ENCODE data around the gene FBXW4. TPM values are rescaled to one million over a fixed set of nuclear protein-coding genes. Genes with fewer than 3 reads are reported as not detected.
A peak's percentile ranks its signal among the peaks of the same experiment; 100 is the strongest.
"Not testable (repeated sequence)": the region's sequence is repeated elsewhere in the genome, so short reads cannot be mapped to it uniquely, and the experiment has no call there.

FBXW4 gene
- polyA plus RNA-seq, 2 of the 4 experiments (the other 2 are of a cell fraction), result 24.0 to 41.1 TPM

DNA sequence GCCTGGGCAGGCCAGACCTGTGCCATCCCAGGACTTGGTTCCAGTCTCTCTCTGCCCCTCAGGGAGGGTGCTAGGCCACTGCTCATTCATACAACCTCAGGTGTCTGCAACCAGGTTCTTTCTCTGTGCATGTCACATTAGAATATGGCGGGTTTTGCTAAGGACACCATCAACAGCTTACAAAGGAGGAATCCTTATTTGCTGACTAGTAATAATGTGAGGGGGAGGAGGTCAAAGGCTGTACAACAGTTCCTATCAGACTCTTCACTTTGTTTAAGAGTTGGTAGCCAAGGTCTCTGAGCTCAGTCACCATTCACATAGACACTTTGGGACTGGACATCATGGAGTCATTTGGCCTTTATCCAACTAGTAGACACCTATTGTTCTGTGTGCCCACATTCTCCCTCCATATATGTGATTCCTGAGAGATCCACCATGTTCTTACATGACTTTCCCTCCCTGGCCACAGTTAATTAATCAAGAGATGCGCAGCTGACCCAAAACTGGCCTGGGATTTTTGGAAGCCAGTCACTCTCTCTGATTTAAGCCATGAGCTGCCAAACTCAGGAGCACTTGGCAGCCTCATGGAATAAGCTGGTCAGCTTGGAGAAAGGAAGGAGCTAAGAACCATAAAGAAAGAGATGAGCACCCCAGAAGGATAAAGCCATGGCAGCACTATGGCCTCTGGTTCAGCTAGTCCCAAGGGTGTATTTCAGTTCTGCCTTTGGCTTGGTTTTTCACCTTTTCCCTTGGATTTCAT, 55.6 kb downstream of the FBXW4 start:
- CTCF ChIA-PET, result interaction anchor here (1.2 to 1.6 kb wide), 4 partner anchors 18 to 141 kb away, joined by 3 to 4 read pairs (median 3); no protein-coding TSS in a partner anchor
- H3K9me3 ChIP-seq, result no peaks in the 10 kb centered on the region
- no peaks in the 10 kb centered on the region for H3K4me1 ChIP-seq
- no peak overlapping the region for H3K27ac ChIP-seq
- DNase-seq (ENCODE audit: low read depth in 1 of 2, low spot score in 1 of 2), result no peak
- POLR2A ChIA-PET, result no interaction called here
- 88% methylated on average over 2 of the region's 2 CpGs for WGBS (ENCODE audit: missing lambda C conversion rate)
- no peak overlapping the region for H3K4me2 ChIP-seq
- ATAC-seq, result no peak
- no peak for FAIRE-seq
- TF ChIP-seq MAFK (IDR thresholded peaks at IDR 0.05; ENCODE audit: partially characterized antibody) (peak; percentile 58), NR3C1 (IDR thresholded peaks at IDR 0.05) (no peak)
- H3K4me3 ChIP-seq, result no peak overlapping the region

DNA sequence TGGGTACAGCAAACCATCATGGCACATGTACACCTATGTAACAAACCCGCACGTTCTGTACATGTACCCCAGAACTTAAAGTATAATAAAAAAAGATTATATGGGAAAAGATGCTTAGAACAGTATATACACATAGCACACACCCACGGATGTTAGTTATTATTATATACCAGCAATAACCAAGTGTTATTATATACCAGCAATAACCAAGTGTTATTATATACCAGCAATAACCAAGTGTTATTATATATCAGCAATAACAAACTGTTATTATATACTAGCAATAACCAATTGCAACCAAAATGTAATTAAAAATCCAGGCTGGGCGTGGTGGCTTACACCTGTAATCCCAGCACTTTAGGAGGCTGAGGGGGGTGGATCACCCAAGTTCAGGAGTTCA, 61.5 kb downstream of the FBXW4 start:
- ATAC-seq; H3K4me1 ChIP-seq; FAIRE-seq; DNase-seq (ENCODE audit: low read depth in 1 of 2, low spot score in 1 of 2); POLR2A ChIA-PET; H3K4me3 ChIP-seq; H3K9me3 ChIP-seq; H3K27ac ChIP-seq; H3K4me2 ChIP-seq: not testable (repeated sequence)
- 91% methylated on average over 4 of the region's 4 CpGs for WGBS (ENCODE audit: missing lambda C conversion rate)
- CTCF ChIA-PET, result interaction anchor here (1.6 kb wide), 1 partner anchor 420 kb away, joined by 3 read pairs; no protein-coding TSS in a partner anchor

DNA sequence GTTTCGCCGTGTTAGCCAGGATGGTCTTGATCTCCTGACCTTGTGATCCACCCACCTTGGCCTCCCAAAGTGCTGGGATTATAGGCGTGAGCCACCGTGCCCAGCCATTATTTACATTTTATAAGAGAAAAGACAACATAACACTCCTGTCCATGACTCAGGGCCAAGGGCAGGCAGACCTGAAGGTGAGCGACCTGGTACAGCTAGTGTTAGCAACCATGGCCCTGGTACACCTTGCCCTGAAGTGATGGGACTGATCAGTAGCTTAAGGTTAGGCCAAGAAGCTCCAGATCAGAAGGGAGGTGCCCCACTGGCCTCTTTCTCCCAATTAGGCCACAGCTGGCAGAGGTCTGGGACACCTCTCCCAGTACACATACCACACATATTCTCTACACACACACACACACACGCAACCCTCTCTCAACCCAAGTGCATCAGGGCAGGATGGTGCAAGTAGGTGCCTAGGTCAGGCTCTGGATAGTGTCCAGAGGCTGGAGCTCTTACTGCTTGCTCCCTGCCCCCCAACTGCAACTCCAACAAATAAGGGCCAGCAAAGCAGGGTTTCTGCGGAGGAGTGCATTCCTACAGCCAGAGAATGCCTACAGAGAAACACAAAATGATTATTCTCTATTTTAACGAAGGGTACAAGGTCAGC, 63.0 kb downstream of the FBXW4 start:
- Histone ChIP-seq H3K9me3 (no peaks in the 10 kb centered on the region), H3K4me2 (no peak overlapping the region), H3K4me1 (no peaks in the 10 kb centered on the region), H3K27ac (no peak overlapping the region), H3K4me3 (no peak overlapping the region)
- FAIRE-seq (no peak), ATAC-seq (no peak), DNase-seq (ENCODE audit: low read depth in 1 of 2, low spot score in 1 of 2) (no peak)
- CTCF ChIA-PET, result interaction anchor here (1.1 to 1.6 kb wide), 3 partner anchors 9 to 419 kb away, joined by 3 read pairs; no protein-coding TSS in a partner anchor
- TF ChIP-seq, protein P1, sequence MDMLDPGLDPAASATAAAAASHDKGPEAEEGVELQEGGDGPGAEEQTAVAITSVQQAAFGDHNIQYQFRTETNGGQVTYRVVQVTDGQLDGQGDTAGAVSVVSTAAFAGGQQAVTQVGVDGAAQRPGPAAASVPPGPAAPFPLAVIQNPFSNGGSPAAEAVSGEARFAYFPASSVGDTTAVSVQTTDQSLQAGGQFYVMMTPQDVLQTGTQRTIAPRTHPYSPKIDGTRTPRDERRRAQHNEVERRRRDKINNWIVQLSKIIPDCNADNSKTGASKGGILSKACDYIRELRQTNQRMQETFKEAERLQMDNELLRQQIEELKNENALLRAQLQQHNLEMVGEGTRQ (IDR thresholded peaks at IDR 0.05), result no peak
- TF ChIP-seq ZNF302 (CRISPR knock-in tag; IDR thresholded peaks at IDR 0.05) (no peak), TFCP2L1 (CRISPR knock-in tag; IDR thresholded peaks at IDR 0.05) (no peak), HOXB5 (CRISPR knock-in tag; IDR thresholded peaks at IDR 0.05) (no peak), FOXS1 (CRISPR knock-in tag; IDR thresholded peaks at IDR 0.05) (no peak), ZC3H11A (IDR thresholded peaks at IDR 0.05) (no peak), FOSB (CRISPR knock-in tag; IDR thresholded peaks at IDR 0.05) (no peak)
- TF ChIP-seq, protein P2, sequence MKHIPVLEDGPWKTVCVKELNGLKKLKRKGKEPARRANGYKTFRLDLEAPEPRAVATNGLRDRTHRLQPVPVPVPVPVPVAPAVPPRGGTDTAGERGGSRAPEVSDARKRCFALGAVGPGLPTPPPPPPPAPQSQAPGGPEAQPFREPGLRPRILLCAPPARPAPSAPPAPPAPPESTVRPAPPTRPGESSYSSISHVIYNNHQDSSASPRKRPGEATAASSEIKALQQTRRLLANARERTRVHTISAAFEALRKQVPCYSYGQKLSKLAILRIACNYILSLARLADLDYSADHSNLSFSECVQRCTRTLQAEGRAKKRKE (CRISPR knock-in tag; IDR thresholded peaks at IDR 0.05; ENCODE audit: low read depth), result no peak
- WGBS (ENCODE audit: missing lambda C conversion rate), result 87% methylated on average over 8 of the region's 8 CpGs
- POLR2A ChIA-PET, result no interaction called here

DNA sequence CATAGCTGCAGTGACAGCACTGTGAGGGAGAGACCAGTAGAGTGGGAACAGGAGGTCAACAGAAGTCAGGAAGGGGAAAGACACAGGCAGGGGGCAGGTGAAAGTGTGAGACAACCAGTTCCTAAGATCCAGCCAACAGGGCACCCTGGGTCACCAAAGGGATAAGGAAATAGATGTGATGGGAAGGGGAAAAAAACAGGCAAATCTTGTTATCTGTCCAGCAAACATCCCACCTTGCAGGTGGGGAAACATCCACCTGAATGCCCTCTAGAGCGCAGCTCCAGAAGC, 64.4 kb downstream of the FBXW4 start:
- no peak overlapping the region for H3K27ac ChIP-seq
- 91% methylated on average over 1 of the region's 1 CpG for WGBS (ENCODE audit: missing lambda C conversion rate)
- FAIRE-seq (no peak), ATAC-seq (no peak), DNase-seq (ENCODE audit: low read depth in 1 of 2, low spot score in 1 of 2) (no peak)
- H3K9me3 ChIP-seq, result no peaks in the 10 kb centered on the region
- H3K4me2 ChIP-seq, result no peak overlapping the region
- H3K4me3 ChIP-seq, result no peak overlapping the region
- no peaks in the 10 kb centered on the region for H3K4me1 ChIP-seq
- POLR2A ChIA-PET, result no interaction called here
- CTCF ChIA-PET, result interaction anchor here (1.2 to 1.4 kb wide), 2 partner anchors 9 to 152 kb away, joined by 3 read pairs; no protein-coding TSS in a partner anchor
- no peak for TF ChIP-seq JUN (IDR thresholded peaks at IDR 0.05)
- no peak for TF ChIP-seq FOSL2 (IDR thresholded peaks at IDR 0.05)
- TF ChIP-seq FOSL2 (CRISPR knock-in tag; IDR thresholded peaks at IDR 0.05), result no peak
- TF ChIP-seq, protein P3, sequence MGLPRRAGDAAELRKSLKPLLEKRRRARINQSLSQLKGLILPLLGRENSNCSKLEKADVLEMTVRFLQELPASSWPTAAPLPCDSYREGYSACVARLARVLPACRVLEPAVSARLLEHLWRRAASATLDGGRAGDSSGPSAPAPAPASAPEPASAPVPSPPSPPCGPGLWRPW (IDR thresholded peaks at IDR 0.05), result no peak
- no peak for TF ChIP-seq TFCP2L1 (CRISPR knock-in tag; IDR thresholded peaks at IDR 0.05)
- TF ChIP-seq KDM5A (IDR thresholded peaks at IDR 0.05), result no peak
- no peak for TF ChIP-seq CEBPB (IDR thresholded peaks at IDR 0.05)
- TF ChIP-seq, protein P4, sequence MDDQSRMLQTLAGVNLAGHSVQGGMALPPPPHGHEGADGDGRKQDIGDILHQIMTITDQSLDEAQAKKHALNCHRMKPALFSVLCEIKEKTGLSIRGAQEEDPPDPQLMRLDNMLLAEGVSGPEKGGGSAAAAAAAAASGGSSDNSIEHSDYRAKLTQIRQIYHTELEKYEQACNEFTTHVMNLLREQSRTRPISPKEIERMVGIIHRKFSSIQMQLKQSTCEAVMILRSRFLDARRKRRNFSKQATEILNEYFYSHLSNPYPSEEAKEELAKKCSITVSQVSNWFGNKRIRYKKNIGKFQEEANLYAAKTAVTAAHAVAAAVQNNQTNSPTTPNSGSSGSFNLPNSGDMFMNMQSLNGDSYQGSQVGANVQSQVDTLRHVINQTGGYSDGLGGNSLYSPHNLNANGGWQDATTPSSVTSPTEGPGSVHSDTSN (IDR thresholded peaks at IDR 0.05), result no peak
- TF ChIP-seq GATA3 (IDR thresholded peaks at IDR 0.05; ENCODE audit: borderline replicate concordance), result no peak
- TF ChIP-seq HOXA7 (CRISPR knock-in tag; IDR thresholded peaks at IDR 0.05), result no peak
- TF ChIP-seq HEYL (CRISPR knock-in tag; IDR thresholded peaks at IDR 0.05), result no peak
- TF ChIP-seq FOSB (CRISPR knock-in tag; IDR thresholded peaks at IDR 0.05), result no peak
- no peak for TF ChIP-seq NFE2L2 (conservative IDR thresholded peaks at IDR 0.05; ENCODE audit: low read length)
- no peak for TF ChIP-seq ESRRA (IDR thresholded peaks at IDR 0.05; ENCODE audit: borderline replicate concordance, low read length)
- TF ChIP-seq, protein P5, sequence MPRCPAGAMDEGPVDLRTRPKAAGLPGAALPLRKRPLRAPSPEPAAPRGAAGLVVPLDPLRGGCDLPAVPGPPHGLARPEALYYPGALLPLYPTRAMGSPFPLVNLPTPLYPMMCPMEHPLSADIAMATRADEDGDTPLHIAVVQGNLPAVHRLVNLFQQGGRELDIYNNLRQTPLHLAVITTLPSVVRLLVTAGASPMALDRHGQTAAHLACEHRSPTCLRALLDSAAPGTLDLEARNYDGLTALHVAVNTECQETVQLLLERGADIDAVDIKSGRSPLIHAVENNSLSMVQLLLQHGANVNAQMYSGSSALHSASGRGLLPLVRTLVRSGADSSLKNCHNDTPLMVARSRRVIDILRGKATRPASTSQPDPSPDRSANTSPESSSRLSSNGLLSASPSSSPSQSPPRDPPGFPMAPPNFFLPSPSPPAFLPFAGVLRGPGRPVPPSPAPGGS (IDR thresholded peaks at IDR 0.05), result no peak
- TF ChIP-seq, protein P6, sequence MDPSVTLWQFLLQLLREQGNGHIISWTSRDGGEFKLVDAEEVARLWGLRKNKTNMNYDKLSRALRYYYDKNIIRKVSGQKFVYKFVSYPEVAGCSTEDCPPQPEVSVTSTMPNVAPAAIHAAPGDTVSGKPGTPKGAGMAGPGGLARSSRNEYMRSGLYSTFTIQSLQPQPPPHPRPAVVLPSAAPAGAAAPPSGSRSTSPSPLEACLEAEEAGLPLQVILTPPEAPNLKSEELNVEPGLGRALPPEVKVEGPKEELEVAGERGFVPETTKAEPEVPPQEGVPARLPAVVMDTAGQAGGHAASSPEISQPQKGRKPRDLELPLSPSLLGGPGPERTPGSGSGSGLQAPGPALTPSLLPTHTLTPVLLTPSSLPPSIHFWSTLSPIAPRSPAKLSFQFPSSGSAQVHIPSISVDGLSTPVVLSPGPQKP (IDR thresholded peaks at IDR 0.05; ENCODE audit: low read depth, low read length), result no peak
- TF ChIP-seq NR3C1 (IDR thresholded peaks at IDR 0.05), result no peak
- TF ChIP-seq SMC3 (IDR thresholded peaks at IDR 0.05), result no peak
- no peak for TF ChIP-seq CHD2 (IDR thresholded peaks at IDR 0.05; ENCODE audit: low read length, partially characterized antibody)
